SK-N-SH (cell line): Measurements from ENCODE around the gene NEUROD6.

Experiments
- CHD2 ChIP-seq: fragments of 150-350 bp; IDR thresholded peaks from 2 replicates; pipeline ENCODE4 v1.6.1; 2018; ENCODE audit warnings: low read length; ENCODE audit not compliant: partially characterized antibody
- EP300 ChIP-seq, 2 experiments: IDR thresholded peaks; 2 replicates each; pipeline versions ENCODE4 v1.4.0 to v1.6.1; 2012; ENCODE audit warnings: borderline replicate concordance in 1 of 2, low read depth in 1 of 2, low read length in 1 of 2
- EZH2phosphoT487 ChIP-seq: fragments of 200-600 bp; sonication (generic); IDR thresholded peaks from 2 replicates; pipeline ENCODE4 v1.6.1; 2017; ENCODE audit warnings: low read depth, mixed run types, mild to moderate bottlenecking, antibody characterized with exemption, moderate library complexity, borderline replicate concordance
- FOXJ3 ChIP-seq: sonication (generic); formaldehyde crosslinking; IDR thresholded peaks from 2 replicates; pipeline ENCODE4 v1.5.1; 2020; ENCODE audit warnings: mild to moderate bottlenecking, missing genetic modification reagents
- POLR2AphosphoS5 ChIP-seq: IDR thresholded peaks from 2 replicates; pipeline ENCODE4 v1.6.1; 2012; ENCODE audit warnings: low read depth, low read length
- SMC3 ChIP-seq: IDR thresholded peaks from 2 replicates; pipeline ENCODE4 v1.6.1; 2012; ENCODE audit warnings: low read depth, low read length, improper control_type of control experiment
- TAF1 ChIP-seq: IDR thresholded peaks from 2 replicates; pipeline ENCODE4 v1.6.1; 2012; ENCODE audit warnings: low read depth, mild to moderate bottlenecking, low read length, moderate library complexity, borderline replicate concordance
- YY1 ChIP-seq: IDR thresholded peaks from 2 replicates; pipeline ENCODE4 v1.4.0; 2012; ENCODE audit warnings: low read depth, mild to moderate bottlenecking
- TF ChIP-seq, protein P1 (sequence below): fragments of 200-600 bp; sonication (generic); IDR thresholded peaks from 2 replicates; pipeline ENCODE4 v1.6.1; 2017; ENCODE audit warnings: antibody characterized with exemption, mild to moderate bottlenecking, moderate library complexity
- TF ChIP-seq, protein P2 (sequence below): IDR thresholded peaks from 2 replicates; pipeline ENCODE4 v1.4.0; 2012; ENCODE audit warnings: low read depth

DNA sequence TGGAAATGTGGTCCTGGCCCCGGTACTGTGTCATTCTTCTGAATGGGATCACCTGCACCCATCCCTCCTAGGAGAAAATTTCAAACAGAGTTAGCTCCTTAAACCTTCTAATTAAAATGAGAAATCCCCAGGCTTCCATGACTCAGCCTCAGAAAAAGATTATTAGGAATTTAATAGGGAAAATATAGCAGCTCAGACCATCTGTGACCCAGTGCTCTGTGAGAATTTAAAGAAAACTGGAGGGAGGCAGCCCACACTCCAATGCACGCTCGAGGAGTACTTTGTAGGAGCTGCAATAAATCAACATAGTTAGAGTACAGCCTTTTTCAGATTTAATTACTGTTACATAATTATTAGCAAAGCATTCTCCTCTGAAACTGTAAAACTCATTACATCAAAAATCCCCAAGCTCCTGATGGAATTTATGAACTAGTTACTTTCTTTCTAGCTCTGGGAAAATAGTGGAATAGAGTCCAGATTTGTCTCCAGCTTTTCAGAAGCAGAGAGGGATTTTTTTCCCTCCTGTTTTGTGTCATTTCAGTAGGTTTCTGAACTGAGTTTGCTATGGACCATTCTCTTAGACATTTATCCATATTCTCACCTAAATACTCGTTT is 30.1 kb downstream of the NEUROD6 start:
- TF ChIP-seq, protein P1, sequence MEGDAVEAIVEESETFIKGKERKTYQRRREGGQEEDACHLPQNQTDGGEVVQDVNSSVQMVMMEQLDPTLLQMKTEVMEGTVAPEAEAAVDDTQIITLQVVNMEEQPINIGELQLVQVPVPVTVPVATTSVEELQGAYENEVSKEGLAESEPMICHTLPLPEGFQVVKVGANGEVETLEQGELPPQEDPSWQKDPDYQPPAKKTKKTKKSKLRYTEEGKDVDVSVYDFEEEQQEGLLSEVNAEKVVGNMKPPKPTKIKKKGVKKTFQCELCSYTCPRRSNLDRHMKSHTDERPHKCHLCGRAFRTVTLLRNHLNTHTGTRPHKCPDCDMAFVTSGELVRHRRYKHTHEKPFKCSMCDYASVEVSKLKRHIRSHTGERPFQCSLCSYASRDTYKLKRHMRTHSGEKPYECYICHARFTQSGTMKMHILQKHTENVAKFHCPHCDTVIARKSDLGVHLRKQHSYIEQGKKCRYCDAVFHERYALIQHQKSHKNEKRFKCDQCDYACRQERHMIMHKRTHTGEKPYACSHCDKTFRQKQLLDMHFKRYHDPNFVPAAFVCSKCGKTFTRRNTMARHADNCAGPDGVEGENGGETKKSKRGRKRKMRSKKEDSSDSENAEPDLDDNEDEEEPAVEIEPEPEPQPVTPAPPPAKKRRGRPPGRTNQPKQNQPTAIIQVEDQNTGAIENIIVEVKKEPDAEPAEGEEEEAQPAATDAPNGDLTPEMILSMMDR = no peak
- TF ChIP-seq, protein P2, sequence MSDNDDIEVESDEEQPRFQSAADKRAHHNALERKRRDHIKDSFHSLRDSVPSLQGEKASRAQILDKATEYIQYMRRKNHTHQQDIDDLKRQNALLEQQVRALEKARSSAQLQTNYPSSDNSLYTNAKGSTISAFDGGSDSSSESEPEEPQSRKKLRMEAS = no peak
- TF ChIP-seq POLR2AphosphoS5 = no peak
- TF ChIP-seq SMC3 = no peak
- TF ChIP-seq EP300 (IDR thresholded peaks at IDR 0.05; ENCODE audit: borderline replicate concordance in 1 of 2, low read depth in 1 of 2, low read length in 1 of 2) = no peak
- TF ChIP-seq EZH2phosphoT487 = no peak
- TF ChIP-seq FOXJ3 (CRISPR knock-in tag) = no peak
- TF ChIP-seq CHD2 = no peak
- TF ChIP-seq TAF1 = no peak
- no peak for TF ChIP-seq YY1
